ENCODE measurements around the gene ZNF101. TPM values are rescaled to one million over a fixed set of nuclear protein-coding genes. Genes with fewer than 3 reads are reported as not detected.

ZNF101 gene
- total RNA-seq, result 10 to 100 TPM; 13.9 to 15.9 TPM

DNA sequence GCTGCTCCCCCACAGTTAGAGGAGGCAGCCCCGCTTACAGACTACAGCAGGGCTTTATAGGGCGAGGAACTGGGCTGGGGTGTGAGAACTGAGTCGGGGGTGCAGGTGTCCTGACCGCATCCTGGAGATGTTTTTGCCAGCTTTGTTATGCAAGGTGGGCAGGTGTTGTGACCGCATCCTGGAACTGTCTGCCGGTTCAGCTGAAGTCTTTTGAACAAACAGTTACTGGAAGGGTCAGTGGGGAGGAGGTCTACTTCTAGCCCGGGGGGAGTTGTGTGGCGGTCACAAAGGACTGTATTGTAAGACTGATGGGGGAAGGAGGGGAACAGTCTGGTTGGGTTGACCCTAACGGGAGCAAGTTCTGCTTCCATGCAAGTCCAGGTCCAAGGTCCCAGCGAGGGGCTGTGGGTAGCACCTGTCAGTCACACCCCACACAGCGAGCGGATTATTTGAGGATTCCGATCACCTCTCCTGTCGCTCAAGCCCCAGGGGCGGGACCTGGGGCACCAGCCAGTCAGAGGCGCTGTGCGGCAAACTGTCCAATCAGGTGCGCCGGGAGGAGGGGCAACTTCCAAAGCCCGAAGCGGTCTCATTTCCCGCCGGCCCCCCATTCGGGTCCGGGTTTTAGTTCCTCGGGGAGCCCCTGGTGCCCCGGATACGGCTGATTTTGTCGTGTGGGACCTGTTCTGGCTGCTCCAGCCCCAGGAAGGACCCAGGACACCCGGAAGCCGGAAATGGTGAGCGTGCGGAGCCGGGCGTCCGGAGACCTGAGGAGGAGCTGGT, at the start of gene ZNF101:
Gene ZNF101 (plus strand): TSS at position 610 of the 783 bp plus-strand sequence. CDS start 125 bp downstream, at position 735.
- Histone ChIP-seq H3K27ac (peak within 1 kb of the TSS; percentile 79), H3K9ac (ENCODE audit: low read depth in 2 of 2, low read length in 2 of 2) (peak within 1 kb of the TSS; percentile 81 to 96), H3K4me1 (no peaks in the 10 kb centered on the region), H3K27me3 (no peaks in the 10 kb centered on the region), H3K4me3 (peak within 1 kb of the TSS; percentile 79), H3K36me3 (no peaks in the 10 kb centered on the region), H3K9me3 (no peaks in the 10 kb centered on the region)
- intact Hi-C loops (cut with DNase I), result loop anchor here (5.0 kb wide), 1 partner anchor 64 kb away; the partner anchor contains the start of gene ZNF14
- TF ChIP-seq, protein P1, sequence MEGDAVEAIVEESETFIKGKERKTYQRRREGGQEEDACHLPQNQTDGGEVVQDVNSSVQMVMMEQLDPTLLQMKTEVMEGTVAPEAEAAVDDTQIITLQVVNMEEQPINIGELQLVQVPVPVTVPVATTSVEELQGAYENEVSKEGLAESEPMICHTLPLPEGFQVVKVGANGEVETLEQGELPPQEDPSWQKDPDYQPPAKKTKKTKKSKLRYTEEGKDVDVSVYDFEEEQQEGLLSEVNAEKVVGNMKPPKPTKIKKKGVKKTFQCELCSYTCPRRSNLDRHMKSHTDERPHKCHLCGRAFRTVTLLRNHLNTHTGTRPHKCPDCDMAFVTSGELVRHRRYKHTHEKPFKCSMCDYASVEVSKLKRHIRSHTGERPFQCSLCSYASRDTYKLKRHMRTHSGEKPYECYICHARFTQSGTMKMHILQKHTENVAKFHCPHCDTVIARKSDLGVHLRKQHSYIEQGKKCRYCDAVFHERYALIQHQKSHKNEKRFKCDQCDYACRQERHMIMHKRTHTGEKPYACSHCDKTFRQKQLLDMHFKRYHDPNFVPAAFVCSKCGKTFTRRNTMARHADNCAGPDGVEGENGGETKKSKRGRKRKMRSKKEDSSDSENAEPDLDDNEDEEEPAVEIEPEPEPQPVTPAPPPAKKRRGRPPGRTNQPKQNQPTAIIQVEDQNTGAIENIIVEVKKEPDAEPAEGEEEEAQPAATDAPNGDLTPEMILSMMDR (IDR thresholded peaks at IDR 0.05), result no peak
- peak; percentile 96 for DNase-seq

DNA sequence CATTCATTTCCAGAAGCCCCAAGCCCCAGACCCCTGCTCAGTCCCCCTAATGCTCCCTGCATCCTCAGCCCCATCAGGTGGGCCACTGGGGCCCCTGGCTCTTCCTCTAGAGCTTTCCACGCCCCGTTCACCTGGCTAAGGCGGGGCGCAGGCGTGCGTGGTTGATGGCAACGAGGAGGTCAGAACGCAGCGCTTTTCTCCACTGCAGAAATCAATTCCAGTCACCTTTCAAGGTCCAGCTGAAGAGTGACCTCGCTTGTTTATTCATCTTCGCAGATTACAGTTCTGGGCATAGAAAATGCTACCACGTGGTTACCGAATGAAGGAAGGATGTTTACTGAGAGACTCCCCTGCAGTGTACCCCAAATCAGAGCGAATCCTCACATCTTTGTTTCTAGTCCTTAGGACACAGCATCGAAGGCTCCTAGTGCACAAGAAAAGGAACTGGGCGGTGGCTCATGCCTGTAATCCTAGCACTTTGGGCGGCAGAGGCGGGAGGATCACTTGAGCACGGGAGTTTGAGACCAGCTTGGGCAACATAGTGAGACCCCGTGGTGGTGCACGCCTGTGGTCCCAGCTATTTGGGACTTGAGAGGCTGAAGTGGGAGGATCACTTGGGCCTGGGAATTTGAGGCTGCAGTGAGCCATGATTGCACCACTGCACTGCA, 49.3 kb upstream of the ZNF101 start:
- no peak overlapping the region for H3K4me3 ChIP-seq

GRCh38 chr19:19619849-19620210, 48.8 kb upstream of the ZNF101 start:
- H3K36me3 ChIP-seq, result no peaks in the 10 kb centered on the region
- intact Hi-C loops (cut with DNase I), result no loop called here
- no peak for DNase-seq

More for the DNA sequence above, 49.3 kb upstream of the ZNF101 start:
- Histone ChIP-seq H3K27ac (no peak overlapping the region), H3K9me3 (no peaks in the 10 kb centered on the region), H3K36me3 (no peaks in the 10 kb centered on the region), H3K9ac (ENCODE audit: low read depth in 2 of 2, low read length in 2 of 2) (peak overlapping the region in 1 of 2 donors; percentile 14), H3K4me1 (peaks cover 3% of the 10 kb centered on the region), H3K27me3 (no peaks in the 10 kb centered on the region)
- TF ChIP-seq, protein P1 (IDR thresholded peaks at IDR 0.05), result no peak
- intact Hi-C loops (cut with DNase I), result no loop called here
- DNase-seq, result no peak

DNA sequence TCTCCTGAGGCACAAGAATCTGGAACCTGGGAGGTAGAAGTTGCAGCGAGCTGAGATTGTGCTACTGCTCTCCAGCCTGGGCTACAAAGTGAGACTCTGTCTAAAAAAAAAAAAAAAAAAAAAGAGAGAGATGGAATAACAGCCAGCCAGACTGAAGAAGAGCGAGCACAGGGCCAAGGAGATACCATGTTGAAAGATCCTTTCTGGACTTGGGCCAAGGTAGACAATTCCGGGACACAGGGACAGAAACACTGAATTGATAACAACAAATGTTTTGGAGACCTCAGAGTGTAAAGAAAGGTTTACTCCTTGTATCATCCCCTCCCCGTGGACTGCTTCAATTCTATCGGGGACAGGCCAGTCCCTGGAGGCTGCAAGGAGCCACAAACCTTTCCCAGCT, 45.3 kb upstream of the ZNF101 start:
- Histone ChIP-seq H3K36me3 (no peaks in the 10 kb centered on the region), H3K4me3 (no peak overlapping the region), H3K4me1 (no peaks in the 10 kb centered on the region), H3K27me3 (no peaks in the 10 kb centered on the region), H3K9ac (ENCODE audit: low read depth in 2 of 2, low read length in 2 of 2) (no peak overlapping the region), H3K27ac (no peak overlapping the region), H3K9me3 (no peaks in the 10 kb centered on the region)
- DNase-seq, result no peak
- intact Hi-C loops (cut with DNase I), result no loop called here
- TF ChIP-seq, protein P1 (IDR thresholded peaks at IDR 0.05), result no peak

More at GRCh38 chr19:19619849-19620210, 48.8 kb upstream of the ZNF101 start:
- TF ChIP-seq, protein P1 (IDR thresholded peaks at IDR 0.05), result no peak
- no peaks in the 10 kb centered on the region for H3K27me3 ChIP-seq
- no peaks in the 10 kb centered on the region for H3K9me3 ChIP-seq
- peaks cover 3% of the 10 kb centered on the region for H3K4me1 ChIP-seq
- H3K4me3 ChIP-seq, result no peak overlapping the region
- H3K9ac ChIP-seq (ENCODE audit: low read depth in 2 of 2, low read length in 2 of 2), result no peak overlapping the region
- no peak overlapping the region for H3K27ac ChIP-seq

DNA sequence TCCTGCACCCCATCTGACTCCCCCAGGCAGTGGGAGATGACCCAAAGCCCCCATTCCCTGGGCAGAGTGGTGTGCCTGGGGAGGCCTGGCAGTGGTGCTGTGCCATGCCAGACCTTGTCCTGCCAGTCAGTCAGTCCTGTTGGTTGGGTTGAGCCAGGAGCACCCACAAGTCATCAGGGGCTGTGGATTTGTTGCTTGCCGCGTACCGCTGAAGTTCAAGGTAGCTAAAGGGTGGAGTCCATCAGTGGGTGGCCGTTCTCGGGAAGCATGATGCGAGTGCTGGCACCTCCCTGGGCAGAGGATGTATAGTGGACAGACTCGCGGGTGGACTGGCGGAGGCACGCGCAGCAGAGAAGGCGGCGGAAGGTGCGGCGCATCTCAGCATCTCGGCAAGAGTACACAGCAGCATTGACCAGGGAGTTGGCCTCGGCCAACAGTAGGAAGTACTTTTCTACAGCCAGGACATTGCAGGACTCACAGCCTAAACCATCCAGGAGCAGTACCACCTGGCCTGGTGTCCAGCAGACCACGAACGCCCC, 44.5 kb upstream of the ZNF101 start:
- TF ChIP-seq, protein P1 (IDR thresholded peaks at IDR 0.05), result no peak
- intact Hi-C loops (cut with DNase I), result no loop called here
- H3K36me3 ChIP-seq, result no peaks in the 10 kb centered on the region
- H3K27me3 ChIP-seq, result no peaks in the 10 kb centered on the region
- no peak overlapping the region for H3K9ac ChIP-seq (ENCODE audit: low read depth in 2 of 2, low read length in 2 of 2)
- no peaks in the 10 kb centered on the region for H3K4me1 ChIP-seq
- H3K4me3 ChIP-seq, result no peak overlapping the region
- no peaks in the 10 kb centered on the region for H3K9me3 ChIP-seq
- DNase-seq, result no peak
- H3K27ac ChIP-seq, result no peak overlapping the region

Data from colonic mucosa (tissue), 4 donors.